HK-2 (cell line): ENCODE measurements around the gene EMCN.
"Not testable (repeated sequence)": the region's sequence is repeated elsewhere in the genome, so short reads cannot be mapped to it uniquely, and the experiment has no call there.

Source experiments
- DNase-seq: peaks from one replicate; pipeline ENCODE4 v3.0.0-alpha.2; 2018; ENCODE audit not compliant: unreplicated experiment

EMCN gene

DNA sequence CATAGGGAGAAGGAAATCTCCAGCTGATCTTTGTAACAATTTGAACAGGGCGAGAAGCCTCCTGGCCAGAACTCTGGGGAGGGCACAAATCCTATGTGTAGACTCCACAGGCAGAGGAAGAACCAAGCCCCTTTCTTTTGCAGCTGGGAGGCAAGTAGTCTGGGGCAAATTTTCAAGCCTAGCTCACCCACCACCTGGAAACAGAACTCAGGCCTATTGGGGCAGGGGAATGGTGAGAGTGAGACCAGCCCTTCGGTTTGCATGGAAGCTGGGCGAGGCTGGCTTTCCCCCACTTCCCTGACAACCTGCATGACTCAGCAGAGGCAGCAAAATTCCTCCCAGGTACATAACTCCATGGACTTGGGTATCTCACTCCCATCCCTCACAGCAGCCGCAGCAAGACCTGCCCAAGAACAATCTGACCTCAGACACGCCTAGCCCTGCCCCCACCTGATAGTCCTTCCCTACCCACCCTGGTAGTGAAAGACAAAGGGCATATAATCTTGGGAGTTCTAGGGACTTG is 138.2 kb downstream of the EMCN start:
- DNase-seq = no peak

DNA sequence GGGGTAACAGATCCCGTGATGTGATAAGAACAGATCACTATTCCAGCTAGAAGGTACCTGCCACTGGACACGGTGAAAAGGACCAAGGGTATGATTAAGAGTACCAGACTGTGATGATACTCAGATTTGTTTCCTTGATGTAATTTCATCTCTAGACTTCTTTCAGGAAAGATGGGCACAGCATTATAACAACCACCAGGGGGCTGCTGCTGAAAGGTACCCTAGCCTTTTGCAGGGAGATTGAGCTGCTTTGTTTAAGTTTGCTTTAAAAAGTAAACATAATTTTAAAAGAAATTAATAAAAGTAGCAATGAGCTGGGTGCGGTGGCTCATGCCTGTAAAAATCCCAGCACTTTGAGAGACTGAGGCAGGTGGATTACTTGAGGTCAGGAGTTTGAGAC is 145.4 kb downstream of the EMCN start:
- DNase-seq = no peak

DNA sequence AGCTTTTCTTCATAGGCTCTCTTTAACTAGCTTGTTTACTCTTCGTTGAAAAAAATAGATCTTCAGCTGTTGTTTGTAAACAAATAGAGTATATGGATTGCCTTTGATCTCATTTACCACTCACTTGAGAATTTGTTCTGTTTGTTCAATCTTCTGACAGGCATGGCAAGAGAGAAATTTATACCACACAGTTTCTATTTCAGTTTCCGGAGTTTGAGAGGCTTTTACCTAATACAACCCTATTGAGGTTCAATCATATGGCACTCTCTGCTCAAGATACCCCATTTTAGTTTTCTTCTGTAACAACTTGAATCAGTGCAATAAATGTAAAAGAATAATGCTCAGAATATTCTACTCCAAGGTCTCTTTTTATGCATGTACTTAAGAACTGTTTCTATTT is 148.0 kb downstream of the EMCN start:
- DNase-seq = no peak

DNA sequence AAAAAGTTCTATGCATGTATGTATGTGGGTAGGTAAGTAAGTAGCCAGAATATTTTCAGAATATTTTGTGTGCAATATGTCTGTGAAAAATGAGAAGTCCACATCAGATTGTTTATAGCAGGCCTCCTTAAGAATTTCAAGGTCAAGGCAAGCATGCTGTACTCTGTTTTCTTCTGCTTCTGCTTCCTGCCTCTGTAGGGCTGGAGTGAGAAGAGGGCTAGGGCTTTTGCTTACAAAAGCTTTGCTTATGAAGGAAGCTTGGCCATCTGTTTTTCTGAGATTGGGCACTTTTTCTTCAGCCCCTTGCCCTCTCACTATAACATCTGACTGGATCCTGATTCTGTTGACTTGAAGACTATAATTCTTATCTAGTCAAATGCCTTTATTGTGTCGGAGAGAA is 150.4 kb downstream of the EMCN start:
- DNase-seq = no peak

DNA sequence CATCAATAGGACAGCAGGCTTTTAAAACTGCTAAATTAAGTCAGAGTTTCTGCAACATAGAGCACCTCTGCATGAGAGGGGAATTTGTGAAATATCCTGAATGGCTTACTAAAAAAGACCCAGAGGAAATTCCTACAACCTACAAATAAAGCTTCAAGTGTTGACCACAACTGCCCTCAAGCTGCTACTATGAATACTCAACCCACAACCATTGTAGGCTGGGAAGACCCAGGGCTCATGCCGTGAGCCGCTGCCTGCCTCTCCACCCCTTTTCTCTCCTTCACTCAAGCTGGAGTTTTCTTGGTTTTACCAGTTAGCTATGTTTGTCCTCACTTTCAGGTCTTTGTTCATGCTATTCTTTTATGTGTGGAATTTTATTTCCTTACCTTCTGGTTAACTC is 151.6 kb downstream of the EMCN start:
- DNase-seq = no peak

DNA sequence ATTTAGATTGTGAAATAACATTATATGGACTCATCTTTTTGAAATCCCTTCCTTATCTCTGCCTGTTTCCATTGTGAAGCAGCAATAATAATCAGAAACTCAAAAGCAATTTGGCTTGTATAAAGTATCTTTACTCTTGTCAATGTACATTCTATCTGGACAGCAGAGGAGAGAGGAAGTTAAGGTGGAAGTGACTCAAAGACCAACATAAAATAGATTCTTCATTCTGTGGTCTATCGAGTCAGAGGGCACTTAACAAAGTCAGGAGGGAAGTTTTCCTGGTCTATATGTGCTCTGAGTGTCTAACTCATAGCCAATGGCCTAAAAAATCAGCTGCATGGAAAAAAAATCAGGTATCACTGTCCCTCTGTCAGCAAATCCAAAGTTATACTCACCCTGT is 155.5 kb downstream of the EMCN start:
- DNase-seq = no peak

DNA sequence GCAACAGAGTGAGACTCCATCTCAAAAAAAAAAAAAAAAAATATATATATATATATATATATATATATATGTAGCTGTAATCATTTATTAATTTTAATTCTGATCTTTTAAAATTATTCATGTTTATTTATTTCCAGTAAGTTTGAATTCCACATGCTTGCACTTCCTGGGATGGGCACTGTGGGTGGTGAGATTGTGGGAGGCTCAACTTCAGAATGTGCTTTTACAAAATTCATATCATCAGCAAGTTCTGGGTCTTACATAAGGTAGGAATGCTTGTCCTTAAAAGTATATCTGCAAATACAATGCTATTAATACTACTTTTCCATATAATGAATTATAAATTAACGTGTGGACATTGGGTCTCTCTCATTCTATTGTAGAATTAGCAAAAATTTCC is 156.5 kb downstream of the EMCN start:
- no peak for DNase-seq

DNA sequence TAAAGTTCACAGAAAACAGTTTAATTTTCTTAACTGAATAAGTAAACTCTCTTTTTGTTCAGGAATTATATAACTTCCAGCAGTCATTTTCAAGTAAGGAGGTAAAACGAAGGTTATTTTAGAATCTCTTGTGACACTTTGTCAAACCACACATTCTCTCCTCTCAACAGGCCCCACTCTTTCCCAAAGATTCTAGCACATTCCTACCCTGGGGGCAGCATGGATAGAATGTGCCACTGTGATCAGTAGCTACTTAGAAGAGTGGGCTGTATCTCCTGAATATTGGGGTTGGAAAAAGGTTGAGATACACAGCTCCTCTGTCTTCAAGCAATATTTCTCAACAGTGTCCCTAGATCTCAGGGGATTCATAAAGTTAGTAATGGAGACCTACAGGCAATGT is 157.6 kb downstream of the EMCN start:
- DNase-seq = no peak

DNA sequence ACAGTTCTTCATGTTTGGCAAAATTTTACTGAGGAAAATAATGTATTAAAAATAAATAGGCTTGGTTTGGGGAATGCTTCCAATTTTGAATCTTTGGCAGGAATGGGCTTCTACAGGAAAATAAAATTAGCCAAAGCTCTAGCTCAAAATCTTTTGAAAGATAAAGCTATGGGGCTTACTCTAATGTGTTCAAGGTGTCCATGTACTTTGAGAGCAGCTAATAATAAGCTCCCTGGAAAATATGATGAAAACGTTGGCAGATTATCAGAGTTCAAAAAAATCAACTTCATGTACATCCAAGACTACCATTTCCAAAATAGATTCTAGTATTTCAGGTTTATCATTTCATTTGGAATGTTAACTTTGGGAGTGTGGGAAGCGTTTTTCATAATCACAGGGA is 158.4 kb downstream of the EMCN start:
- DNase-seq = no peak

DNA sequence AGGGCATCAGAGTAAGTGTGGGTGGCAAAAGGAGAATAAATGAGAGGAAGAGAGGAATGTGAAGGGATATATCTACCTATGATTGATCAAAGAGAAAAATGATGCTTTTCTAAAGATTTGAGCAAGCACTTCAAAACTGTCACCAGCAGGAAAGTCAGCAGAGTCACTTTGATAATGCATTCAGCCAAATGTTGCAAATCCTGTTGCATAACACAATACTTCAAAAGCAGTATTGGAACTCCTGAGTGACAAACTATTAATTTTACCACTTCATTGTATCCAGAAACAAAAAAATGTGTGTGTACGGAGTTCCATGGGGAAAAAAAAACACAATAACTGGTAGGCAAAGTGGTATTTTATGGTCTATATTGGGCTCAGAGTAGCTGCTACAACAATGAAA is 160.3 kb downstream of the EMCN start:
- no peak for DNase-seq

DNA sequence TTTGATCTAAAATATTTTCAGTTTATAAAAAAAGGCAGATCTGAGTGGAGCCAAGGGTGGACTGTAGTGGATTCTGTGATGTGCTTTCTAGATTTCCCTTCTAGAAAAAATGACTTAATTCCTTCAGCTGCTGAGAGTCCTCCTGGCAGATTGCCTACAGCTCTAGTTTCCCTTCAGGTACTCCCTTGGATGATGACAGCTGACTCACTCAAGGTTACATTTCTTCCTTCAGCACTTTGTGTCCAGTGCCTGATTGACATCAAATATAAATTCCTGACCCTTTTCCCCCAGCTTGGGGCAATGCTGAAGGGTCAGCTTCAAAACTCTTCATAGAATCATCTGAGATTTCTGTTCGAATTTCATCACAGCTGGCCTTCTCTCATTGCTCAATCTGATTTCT is 161.7 kb downstream of the EMCN start:
- DNase-seq = no peak

DNA sequence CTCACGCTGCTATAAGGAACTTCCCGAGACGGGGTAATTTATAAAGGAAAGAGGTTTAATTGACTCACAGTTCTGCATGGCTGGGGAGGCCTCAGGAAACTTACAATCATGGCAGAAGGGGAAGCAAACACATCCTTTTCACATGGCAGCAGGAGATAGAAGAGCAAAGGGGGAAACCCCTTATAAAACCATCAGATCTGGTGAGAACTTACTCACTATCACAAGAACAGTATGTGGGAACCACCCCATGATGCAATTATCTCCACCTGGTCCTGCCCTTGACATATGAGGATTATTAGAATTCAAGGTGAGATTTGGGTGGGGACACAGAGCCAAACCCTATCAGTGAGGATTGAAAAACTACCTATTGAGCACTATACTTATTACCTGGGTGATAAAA is 165.5 kb downstream of the EMCN start:
- not testable (repeated sequence) for DNase-seq

DNA sequence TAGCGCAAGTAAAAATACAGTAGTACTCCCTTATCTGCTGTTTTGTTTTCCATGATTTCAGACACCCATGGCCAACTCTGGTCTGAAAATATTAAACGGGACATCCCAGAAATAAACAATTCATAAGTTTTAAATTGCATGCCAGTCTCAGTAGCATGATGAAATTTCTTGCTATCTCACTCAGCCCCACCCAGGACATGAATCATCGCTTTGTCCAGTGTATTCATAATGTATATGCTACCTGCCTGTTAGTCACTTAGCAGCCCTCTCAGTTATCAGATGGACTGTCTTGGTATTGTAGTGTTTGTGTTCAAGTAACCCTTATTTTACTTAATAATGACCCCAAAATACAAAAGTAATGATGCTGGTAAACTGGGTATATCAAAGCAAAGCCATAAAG is 169.3 kb downstream of the EMCN start:
- DNase-seq = peak; percentile 9

DNA sequence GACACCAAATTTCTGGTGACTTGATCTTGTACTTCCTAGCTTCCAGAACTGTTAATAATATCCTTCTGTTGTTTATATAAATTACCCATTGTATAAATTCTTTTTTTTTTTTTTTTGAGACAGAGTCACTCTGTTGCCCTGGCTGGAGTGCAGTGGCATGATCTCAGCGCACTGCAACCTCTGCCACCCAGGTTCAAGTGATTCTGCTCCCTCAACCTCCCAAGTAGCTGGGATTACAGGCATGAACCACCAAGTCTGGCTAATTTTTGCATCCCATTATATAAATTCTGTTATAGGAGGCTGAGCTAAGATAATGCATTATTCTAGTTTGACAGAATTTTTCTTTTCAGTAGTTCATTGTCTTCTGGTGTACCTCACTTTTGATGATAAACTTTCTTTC is 170.6 kb downstream of the EMCN start:
- no peak for DNase-seq

DNA sequence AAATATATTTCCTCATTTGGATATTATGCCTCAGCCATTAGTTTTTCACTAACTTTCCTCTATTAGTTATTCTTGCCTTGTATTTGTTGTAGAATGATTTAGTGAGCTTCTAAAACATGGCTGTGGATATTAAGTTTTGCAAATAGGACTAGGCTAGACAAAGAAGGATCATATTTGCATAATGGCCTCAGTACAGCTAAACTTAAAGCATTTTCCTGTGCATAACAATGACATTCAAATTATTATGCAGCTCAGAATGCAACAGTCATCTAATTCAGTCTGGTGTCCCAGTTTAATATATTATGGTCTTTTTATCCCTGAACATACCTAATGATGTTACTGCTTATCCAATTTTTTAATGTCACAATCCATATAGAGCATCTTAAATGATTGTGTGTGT is 172.2 kb downstream of the EMCN start:
- DNase-seq = no peak
